HG03469 (cell line): Measurements from ENCODE around the gene SEL1L2.
"Not testable (repeated sequence)": the region's sequence is repeated elsewhere in the genome, so short reads cannot be mapped to it uniquely, and the experiment has no call there.

ENCODE experiments used
- ATAC-seq: cut with Tn5 transposase; IDR thresholded peaks from one replicate; pipeline ENCODE4 v1.9.1; 2021; ENCODE audit warnings: mild to moderate bottlenecking, moderate library complexity, moderate number of reproducible peaks; ENCODE audit not compliant: unreplicated experiment

SEL1L2 gene, protein sequence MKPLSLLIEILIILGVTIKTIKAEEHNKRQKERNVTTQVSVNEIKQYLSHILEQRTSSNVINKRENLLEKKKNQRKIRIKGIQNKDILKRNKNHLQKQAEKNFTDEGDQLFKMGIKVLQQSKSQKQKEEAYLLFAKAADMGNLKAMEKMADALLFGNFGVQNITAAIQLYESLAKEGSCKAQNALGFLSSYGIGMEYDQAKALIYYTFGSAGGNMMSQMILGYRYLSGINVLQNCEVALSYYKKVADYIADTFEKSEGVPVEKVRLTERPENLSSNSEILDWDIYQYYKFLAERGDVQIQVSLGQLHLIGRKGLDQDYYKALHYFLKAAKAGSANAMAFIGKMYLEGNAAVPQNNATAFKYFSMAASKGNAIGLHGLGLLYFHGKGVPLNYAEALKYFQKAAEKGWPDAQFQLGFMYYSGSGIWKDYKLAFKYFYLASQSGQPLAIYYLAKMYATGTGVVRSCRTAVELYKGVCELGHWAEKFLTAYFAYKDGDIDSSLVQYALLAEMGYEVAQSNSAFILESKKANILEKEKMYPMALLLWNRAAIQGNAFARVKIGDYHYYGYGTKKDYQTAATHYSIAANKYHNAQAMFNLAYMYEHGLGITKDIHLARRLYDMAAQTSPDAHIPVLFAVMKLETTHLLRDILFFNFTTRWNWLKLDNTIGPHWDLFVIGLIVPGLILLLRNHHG

DNA sequence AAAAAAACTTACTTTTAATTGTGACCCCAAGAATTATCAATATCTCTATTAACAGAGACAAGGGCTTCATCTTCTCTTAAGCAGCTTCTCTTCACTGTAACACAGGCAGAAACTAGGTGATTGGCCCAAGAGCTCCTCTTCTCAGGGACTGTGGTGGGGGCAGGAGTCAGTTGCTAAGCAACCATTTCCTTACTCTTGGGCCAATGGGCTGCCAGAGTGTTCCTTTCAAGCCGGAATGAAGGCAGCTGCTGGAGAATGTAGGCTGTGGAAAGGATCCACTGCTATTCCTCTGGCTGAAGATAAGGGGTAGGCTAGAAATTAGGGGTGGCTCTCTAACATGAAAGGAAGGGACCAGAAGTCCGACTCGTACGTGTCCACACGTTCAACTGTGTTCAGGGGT, at the start of gene SEL1L2:
TSS of gene SEL1L2 (minus strand) at position 150 of the 400 bp plus-strand sequence. CDS start at position 70, 80 bp downstream.
- ATAC-seq = no peak

DNA sequence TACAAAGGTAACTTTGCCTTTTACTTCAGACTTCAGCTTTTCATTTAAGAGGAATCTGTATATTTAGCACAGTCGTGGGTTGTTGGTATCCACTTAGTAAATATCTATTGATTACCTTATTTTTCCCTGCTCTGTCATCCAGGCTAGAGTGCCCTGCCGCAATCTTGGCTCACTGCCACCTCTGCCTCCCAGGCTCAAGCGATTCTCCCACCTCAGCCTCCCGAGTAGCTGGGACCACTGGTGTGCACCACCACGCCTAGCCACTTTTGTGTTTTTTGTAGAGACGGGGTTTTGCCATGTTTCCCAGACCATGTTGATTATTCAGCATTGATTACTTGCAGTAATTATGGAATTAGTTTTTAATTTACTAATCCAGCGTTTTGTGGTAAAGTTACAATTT, 46.2 kb upstream of the SEL1L2 start:
- no peak for ATAC-seq

DNA sequence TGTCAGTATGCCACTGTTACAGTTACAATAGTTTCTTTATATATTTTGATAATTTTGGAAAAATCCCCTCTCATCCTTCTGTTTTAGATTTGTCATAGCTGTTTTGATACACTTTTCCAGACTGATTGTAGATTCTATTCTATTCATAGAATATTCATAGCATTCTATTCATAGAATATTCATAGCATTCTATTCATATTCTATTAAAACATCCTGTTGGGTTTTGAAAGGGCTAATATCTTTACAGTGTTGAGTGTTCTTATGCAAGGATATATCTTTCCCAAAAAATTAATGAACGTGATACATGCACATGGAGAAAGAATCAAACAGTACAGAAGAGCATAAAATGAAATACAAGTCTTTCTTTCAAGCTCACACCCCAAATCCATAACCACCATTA, 42.9 kb upstream of the SEL1L2 start:
- ATAC-seq = no peak

DNA sequence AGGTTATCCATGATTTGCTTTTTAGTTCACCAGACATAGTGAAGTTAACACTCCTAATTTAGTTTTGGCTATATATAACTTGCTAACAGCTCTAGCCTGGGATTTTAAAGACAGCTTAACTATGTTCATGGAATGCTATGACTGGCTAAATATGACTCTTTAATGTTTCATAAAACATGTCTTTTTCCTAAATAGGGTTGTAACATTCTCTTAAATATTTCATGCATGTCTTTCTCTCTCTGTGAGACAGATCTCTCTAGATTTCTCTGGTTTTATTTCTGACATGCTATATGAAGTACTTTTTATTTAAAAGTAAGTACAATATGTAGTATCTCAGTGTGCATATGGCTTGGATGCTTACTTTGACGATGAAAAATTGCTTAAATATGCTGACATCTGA, 40.6 kb upstream of the SEL1L2 start:
- no peak for ATAC-seq

DNA sequence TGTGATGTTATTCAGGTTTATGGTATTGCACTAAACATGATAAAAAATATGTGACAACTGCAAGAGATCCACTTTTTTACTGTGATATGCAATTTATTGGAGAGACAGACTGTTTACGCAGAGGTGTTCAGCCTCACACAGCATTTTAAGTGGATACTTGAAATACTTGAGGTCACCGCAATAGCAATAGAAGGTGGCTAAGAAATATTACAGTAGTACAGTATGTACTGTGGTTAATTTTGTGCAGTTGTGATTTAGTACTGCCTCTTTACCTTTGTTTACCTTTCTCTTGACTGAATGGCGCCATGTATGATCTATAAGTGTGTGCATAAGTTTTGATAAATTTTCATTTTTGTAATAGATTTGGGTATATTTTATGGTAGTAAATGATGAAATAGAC, 22.3 kb upstream of the SEL1L2 start:
- ATAC-seq = no peak

DNA sequence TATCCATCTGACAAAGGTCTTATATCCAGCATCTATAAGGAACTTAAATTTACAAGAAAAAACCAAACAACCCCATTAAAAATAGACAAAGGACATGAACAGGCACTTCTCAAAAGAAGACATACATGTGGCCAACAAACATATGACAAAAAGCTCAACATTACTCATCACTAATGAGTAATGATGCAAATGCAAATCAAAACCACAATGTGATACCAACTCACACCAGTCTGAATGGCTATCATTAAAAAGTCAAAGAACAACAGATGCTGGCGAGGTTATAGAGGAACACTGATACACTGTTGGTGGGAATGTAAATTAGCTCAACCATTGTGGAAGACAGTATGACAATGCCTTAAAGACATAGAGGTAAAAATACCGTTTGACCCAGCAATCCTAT, 18.8 kb upstream of the SEL1L2 start:
- ATAC-seq = no peak

DNA sequence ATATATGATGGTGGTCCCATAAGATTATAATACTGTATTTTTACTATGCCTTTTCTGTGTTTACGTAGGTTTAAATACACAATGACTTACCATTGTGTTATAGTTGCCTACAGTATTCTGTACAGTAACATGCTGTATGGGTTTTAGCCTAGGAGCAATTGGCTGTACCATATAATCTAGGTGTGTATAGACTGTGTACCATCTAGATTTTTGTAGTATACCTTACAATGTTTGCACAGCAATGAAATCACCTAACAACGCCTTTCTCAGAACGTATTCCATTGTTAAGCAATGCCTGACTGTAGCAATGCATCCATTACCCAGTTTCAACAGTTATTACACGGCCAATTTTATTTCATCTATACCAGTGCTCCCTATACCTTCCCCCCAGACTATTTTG, 15.6 kb upstream of the SEL1L2 start:
- no peak for ATAC-seq

DNA sequence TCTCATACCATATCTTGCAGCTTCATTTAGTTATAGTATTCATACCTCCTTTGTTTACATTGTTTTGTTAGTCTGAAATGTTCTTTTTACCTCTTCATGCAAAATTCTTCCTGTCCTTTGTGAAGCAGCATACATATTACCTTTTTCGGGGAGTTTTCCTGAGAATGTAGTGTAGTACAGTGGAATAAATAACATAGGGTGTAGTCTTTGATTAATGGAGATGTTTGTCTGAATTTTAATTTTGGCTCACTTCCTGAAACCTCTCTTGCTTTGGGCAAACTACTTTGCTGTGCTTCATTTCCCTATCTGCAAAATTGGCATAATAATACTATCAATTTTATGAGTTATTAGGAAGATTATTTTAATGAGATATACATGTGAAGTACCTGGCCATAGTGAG, 10.5 kb upstream of the SEL1L2 start:
- no peak for ATAC-seq

DNA sequence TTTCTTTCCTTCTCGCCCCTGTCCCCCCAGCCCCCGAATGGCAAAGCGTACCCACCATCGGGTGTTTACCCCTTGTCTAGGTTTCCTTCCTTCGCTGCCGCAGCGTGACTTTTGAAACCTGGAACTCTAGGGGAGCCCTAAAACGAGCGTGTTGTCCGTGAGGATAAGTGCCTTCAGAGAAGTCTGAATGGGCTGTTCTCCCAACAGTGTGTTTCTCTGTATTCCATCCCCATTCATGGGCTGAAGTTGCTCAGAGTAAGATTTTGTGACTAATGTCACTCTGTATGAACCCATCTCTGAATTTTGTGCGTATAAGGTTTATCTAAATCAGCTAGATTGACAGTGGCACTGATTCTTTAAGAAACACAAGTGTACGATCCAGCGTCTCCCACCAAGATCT, 5.9 kb upstream of the SEL1L2 start:
- ATAC-seq = no peak

DNA sequence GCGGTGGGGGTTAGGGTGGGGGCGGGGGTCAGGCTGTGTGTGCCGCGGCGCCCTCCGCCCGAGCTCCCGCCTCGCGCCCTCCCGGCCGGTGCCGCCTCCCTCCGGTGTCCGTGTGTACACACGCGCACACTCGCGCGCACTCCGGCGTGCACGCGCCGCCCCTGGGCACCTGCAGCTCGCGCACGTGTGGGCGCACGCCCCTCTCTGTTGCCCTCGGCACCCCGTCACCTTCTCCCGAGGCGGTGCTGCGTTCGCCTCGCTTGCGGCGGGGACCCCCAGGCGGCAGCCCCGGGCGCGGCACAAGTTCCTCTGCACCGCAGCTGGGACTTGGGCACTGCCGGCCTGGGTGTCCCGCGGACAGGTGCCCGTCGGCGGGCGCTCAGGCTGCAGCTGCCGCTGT, 5.4 kb upstream of the SEL1L2 start:
- no peak for ATAC-seq

DNA sequence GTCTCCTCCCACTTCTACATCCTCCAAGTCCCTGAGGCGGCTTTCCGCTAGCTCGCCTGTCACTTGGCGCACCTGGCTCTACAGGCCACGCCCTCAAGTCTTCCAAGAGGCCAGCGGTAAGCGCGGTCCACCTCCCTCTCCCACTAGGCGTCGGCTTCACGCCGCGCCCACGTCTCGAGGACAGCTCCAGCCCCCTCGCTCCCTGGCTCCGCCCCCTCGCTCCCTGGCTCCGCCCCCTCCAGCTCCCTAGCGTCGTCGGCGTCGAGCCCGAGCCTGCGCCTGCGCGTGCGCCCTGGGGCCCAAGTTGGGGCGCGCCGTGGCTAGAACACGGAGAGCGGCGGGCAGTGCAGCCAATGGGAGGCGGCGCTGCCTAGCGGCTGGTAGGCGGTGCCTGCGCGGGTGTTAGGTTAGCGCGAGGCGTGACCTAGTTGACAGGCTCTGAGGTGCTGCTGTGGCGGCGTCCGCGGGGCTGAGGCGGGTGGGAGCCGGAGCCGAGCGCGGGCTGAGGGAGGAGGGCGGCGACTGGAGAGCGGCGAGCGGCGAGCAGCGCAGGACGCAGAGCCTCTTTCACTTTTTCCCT, 4.8 kb upstream of the SEL1L2 start, which contains the start of gene MACROD2:
TSS of gene MACROD2 (plus strand) at position 431 of the 580 bp plus-strand sequence.
- ATAC-seq = no peak

DNA sequence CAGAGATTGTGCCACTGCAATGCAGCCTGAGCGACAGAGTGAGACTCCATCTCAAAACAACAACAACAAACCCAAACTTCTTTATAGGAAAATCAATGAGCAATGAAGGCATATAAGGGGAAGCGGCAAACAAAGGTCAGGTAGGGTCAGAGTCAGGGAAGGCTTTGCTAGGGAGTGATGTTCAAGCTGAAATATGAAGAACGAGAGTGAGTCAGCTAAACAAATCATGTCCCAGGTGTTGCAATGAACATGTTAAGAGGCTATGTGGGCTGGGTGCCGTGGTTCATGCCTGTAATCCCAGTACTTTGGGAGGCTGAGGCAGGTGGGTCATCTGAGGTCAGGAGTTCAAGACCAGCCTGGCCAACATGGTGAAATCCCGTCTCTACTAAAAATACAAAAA, 1.5 kb upstream of the SEL1L2 start:
- not testable (repeated sequence) for ATAC-seq

DNA sequence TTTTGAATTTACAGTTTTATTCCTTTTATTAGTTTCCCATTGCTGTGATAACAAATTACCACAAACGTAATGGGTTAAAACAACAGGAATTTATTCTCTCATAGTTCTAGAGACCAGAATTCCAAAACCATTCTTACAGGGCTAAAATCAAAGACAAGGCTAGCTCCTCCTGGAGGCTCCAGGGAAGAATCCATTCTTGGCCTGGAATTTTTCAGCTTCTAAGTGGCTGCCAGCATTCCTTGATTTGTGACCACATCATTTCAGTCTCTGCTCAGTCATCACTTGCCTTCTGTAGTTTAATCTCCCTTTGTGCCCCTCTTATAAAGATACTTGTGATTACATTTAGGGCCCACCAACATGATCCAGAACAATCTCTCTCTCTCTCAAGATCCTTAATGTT, 897 bp upstream of the SEL1L2 start:
- ATAC-seq = no peak

DNA sequence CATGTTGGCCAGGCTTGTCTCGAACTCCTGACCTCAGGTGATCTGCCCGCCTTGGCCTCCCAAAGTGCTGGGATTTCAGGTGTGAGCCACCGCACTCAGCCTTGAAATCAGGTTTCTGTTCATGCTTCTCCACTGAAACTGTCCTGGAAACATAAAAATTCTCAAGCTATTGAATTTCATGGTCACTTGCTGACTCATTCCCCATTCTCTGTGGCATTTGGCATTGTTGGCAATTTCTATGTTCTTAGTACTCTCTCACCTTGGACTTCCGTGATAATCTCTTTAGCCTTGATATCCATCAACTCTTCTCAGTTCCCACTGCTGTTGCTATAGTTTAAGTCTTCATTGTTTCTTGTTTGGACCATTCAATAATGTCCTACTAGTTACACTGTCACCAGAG, 6.2 kb downstream of the SEL1L2 start:
- ATAC-seq = no peak

DNA sequence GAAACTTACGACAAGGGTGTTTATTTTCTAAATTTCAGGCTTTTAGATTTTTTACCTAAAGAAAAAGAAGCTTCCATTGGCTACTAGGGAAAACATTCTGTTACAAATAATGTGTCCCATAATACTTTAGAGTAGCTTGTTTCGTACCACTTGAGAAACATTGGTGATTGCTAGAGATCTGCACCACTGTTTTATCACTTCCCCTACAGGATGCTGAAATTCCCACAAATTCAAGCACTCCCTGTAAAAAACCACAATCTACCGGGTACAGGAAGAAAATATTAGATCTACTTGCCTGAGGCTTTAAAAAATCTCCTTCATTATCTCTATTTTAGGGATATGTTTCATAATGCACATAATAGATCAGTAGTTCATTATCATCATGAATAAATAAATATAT, 29.9 kb downstream of the SEL1L2 start:
- no peak for ATAC-seq

DNA sequence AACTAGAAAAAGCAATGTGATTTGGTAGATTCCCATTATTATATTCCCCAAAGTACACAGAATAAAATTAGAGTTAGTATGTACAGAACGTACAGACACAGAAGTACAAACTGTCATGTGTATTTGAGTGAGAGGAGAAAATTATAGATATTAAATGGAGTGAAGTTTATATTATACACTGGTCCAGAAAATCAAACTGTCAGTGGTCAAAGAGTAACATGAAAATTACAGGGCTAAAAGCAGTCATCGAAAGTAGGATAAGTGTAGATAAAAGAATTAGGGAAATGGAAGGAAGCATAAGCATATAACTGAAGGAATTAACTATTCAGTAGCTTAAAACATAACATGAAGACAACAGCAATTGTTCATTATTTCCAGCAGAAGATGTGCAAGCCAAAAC, 30.3 kb downstream of the SEL1L2 start:
- ATAC-seq = no peak

DNA sequence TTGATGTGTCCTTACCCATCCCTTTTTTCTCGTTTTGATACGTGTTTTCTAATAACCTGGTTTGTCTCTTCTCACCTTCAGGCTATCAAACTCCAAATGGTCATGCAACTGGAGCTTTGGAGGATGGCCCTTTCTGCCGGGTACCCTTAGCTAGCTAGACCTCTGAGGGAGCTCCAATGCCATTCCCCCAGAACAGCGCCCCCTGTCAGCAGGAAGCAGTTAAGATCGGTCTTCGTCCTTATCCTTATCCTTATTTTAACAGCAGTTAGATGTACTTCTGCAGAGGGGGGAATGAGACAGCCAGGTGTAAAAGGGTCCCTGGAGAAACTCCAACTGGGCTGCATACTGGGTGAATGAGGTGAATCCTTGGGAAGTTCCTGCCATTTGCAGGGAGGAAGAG, 37.2 kb downstream of the SEL1L2 start:
- no peak for ATAC-seq

DNA sequence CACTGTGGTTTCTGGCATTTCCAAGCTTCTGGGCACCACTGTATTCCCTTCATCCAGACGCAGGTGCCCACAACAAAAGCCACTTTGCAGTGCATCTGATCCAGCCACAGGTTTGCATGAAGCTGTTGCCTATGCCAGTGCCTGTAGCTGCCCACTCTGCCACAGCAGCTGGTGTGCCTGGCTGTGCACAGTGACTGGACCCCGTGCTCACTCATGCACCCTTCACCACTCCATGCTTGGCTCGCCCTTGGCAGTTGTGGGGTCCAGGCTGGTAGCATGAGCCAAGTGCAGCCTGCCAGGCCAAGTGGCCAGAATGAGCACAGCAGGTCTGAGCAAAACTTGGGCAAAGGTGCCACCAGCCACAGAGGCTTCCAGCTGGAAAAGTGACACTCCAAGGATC, 42.7 kb downstream of the SEL1L2 start:
- ATAC-seq = no peak

DNA sequence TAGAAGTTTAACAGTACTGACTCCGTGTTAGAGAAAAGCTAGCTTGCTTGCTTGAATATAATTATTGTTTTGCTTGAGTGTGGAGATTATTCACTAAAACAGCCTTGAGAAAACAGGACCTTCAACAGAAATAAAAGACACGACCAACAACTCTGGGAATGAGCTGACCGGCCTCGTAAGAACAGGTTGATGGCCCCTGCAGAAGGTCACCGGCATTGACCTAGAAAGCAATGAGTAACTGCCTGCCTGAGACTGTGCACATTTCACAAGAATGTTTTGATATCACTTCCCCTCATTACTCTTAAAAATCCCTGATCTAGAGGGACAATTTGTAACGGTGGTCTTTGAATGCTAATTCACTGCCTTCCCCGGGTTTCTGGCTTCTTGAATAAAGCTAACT, 49.4 kb downstream of the SEL1L2 start:
- ATAC-seq = no peak

DNA sequence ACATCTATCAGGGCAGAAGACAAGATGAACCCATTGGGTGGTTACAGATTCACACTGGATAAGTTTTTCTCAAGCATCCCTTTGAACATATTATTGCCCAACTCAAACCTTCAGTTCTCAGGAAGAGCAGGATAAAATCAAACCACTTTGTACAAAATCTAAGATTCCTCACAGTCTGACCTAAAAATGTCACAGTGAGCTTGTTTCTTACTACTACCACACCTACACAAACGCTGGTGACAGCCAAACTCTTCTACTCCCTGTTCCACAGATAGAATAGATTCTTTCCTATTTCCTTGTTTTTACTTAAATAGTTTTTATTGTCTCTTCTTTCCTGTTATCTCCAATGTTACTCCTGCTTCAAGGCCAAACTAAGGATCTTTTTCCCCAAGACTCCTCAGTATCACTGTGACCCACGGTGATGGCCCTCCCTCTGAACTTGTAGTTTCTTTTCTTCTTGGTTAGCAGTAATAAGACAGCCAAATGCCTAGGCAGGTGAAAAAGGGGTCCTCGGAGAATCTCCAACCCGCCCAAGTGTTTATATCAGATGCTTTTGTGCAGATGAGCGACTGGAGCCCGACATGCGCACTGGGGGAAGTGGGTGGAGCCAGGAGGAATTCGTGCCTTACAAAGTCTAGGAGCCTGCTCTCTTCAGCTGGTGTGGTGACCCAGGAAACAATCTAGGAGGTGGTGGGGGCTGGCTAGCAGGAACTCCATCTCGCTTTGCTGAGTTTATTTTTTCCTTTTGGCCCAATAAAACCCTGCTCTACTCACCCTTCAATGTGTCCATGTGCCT, 53.4 kb downstream of the SEL1L2 start:
- ATAC-seq = no peak
